HG03097 (cell line): ENCODE data around the gene NAP1L5.

ENCODE experiments used
- ATAC-seq: cut with Tn5 transposase; IDR thresholded peaks from one replicate; pipeline ENCODE4 v1.9.1; 2021; ENCODE audit not compliant: unreplicated experiment, low FRiP score

Gene NAP1L5

GRCh38 chr4:88697588-88698329 is at the start of gene NAP1L5:
Gene NAP1L5 (minus strand): TSS chr4:88697829. CDS start chr4:88697754, 75 bp downstream.
- ATAC-seq: peak; percentile 83

GRCh38 chr4:88747351-88747750 is 49.7 kb upstream of the NAP1L5 start:
- no peak for ATAC-seq

- ATAC-seq: no peak
Observed at GRCh38 chr4:88746206-88746605, 48.6 kb upstream of the NAP1L5 start.

- no peak for ATAC-seq
Observed at GRCh38 chr4:88745581-88746163, 48.0 kb upstream of the NAP1L5 start.

GRCh38 chr4:88745175-88745574 is 47.5 kb upstream of the NAP1L5 start:
- no peak for ATAC-seq

- ATAC-seq: no peak
Observed at GRCh38 chr4:88744609-88745008, 47.0 kb upstream of the NAP1L5 start.

- ATAC-seq: no peak
Observed at GRCh38 chr4:88743696-88744095, 46.1 kb upstream of the NAP1L5 start.

- ATAC-seq: no peak
Observed at GRCh38 chr4:88742561-88742960, 44.9 kb upstream of the NAP1L5 start.

GRCh38 chr4:88738180-88738579 is 40.6 kb upstream of the NAP1L5 start:
- no peak for ATAC-seq

GRCh38 chr4:88737307-88737941 is 39.8 kb upstream of the NAP1L5 start:
- ATAC-seq: peak; percentile 89

GRCh38 chr4:88736264-88736663 is 38.6 kb upstream of the NAP1L5 start:
- no peak for ATAC-seq

- no peak for ATAC-seq
Observed at GRCh38 chr4:88735564-88735963, 37.9 kb upstream of the NAP1L5 start.

GRCh38 chr4:88734403-88734949 is 36.8 kb upstream of the NAP1L5 start:
- ATAC-seq: no peak

- ATAC-seq: no peak
Observed at GRCh38 chr4:88732714-88733368, 35.2 kb upstream of the NAP1L5 start.

GRCh38 chr4:88731381-88731780 is 33.8 kb upstream of the NAP1L5 start:
- ATAC-seq: no peak

GRCh38 chr4:88730811-88731210 is 33.2 kb upstream of the NAP1L5 start:
- ATAC-seq: no peak

GRCh38 chr4:88729146-88729760 is 31.6 kb upstream of the NAP1L5 start:
- ATAC-seq: no peak

- no peak for ATAC-seq
Observed at GRCh38 chr4:88728146-88728545, 30.5 kb upstream of the NAP1L5 start.

GRCh38 chr4:88725986-88726385 is 28.4 kb upstream of the NAP1L5 start:
- ATAC-seq: no peak

- ATAC-seq: no peak
Observed at GRCh38 chr4:88725143-88725542, 27.5 kb upstream of the NAP1L5 start.

- ATAC-seq: no peak
Observed at GRCh38 chr4:88724406-88724805, 26.8 kb upstream of the NAP1L5 start.
